K562 (cell line): ENCODE results near the gene ACTR3. TPM values are rescaled to one million over a fixed set of nuclear protein-coding genes. Genes with fewer than 3 reads are reported as not detected.

Experiments used
- ATF7 ChIP-seq: fragments of 450-650 bp; IDR thresholded peaks from 2 replicates; pipeline ENCODE4 v1.7.1; 2014; ENCODE audit warnings: mild to moderate bottlenecking, moderate library complexity
- BRD4 ChIP-seq: fragments of 200-600 bp; sonication (generic); IDR thresholded peaks from 2 replicates; pipeline ENCODE4 v1.6.1; 2017; ENCODE audit warnings: inconsistent platforms
- HCFC1 ChIP-seq: IDR thresholded peaks from 2 replicates; pipeline ENCODE4 v1.6.1; 2012; ENCODE audit warnings: low read depth, low read length, improper control_type of control experiment
- MIER1 ChIP-seq: fragments of 450-650 bp; IDR thresholded peaks from 2 replicates; pipeline ENCODE4 v1.6.1; 2016; ENCODE audit warnings: antibody characterized with exemption, mild to moderate bottlenecking, low read depth
- MTF1 ChIP-seq: fragments of 250-450 bp; sonication (Bioruptor Pico); IDR thresholded peaks from 2 replicates; pipeline ENCODE4 v1.9.0; 2021; ENCODE audit warnings: moderate library complexity, mild to moderate bottlenecking, inconsistent platforms, borderline replicate concordance
- NFRKB ChIP-seq: fragments of 450-650 bp; IDR thresholded peaks from 2 replicates; pipeline ENCODE4 v1.6.1; 2016; ENCODE audit warnings: low read depth
- PHTF2 ChIP-seq: fragments of 250-450 bp; sonication (Bioruptor Pico); IDR thresholded peaks from 2 replicates; pipeline ENCODE4 v1.5.0; 2021; ENCODE audit warnings: mild to moderate bottlenecking
- POLR2AphosphoS5 ChIP-seq: IDR thresholded peaks from 2 replicates; pipeline ENCODE4 v1.6.1; 2011; ENCODE audit warnings: mild to moderate bottlenecking, low read depth, low read length, moderate library complexity; ENCODE audit not compliant: control insufficient read depth, insufficient read depth
- RBM25 ChIP-seq: fragments of 200-400 bp; formaldehyde crosslinking; IDR thresholded peaks from 2 replicates; pipeline ENCODE4 v1.6.1; 2018; ENCODE audit warnings: low read length, low read depth, moderate library complexity; ENCODE audit not compliant: severe bottlenecking
- RUNX1 ChIP-seq: sonication (generic); IDR thresholded peaks from 2 replicates; pipeline ENCODE4 v1.6.1; 2016; ENCODE audit warnings: antibody characterized with exemption, low read depth
- SAFB ChIP-seq: fragments of 200-400 bp; formaldehyde crosslinking; IDR thresholded peaks from 2 replicates; pipeline ENCODE4 v1.6.1; 2017; ENCODE audit warnings: low read depth, low read length, borderline replicate concordance
- TEAD1 ChIP-seq, 2 experiments: fragments of 450-650 bp in 1 of 2; sonication (generic) in 1 of 2; formaldehyde crosslinking; IDR thresholded peaks; 2 replicates each; pipeline versions ENCODE4 v1.4.0 to v1.8.0; 2020 to 2022; ENCODE audit warnings: mild to moderate bottlenecking in 2 of 2, missing genetic modification reagents in 1 of 2
- ZKSCAN1 ChIP-seq: fragments of 150-350 bp; IDR thresholded peaks from 2 replicates; pipeline ENCODE4 v1.6.1; 2016; ENCODE audit warnings: low read depth, low read length
- ZNF217 ChIP-seq: sonication (generic); formaldehyde crosslinking; IDR thresholded peaks from 2 replicates; pipeline ENCODE4 v1.8.0; 2022; ENCODE audit warnings: mild to moderate bottlenecking, missing genetic modification reagents
- ZNF41 ChIP-seq: fragments of 250-450 bp; sonication (Bioruptor Pico); conservative IDR thresholded peaks from 2 replicates; pipeline ENCODE4 v1.4.0; 2020; ENCODE audit warnings: mild to moderate bottlenecking
- ZNF778 ChIP-seq: fragments of 450-650 bp; formaldehyde crosslinking; IDR thresholded peaks from 2 replicates; pipeline ENCODE4 v1.4.0; 2020; ENCODE audit warnings: mild to moderate bottlenecking, moderate library complexity
- polyA plus RNA-seq, 8 experiments: library from polyadenylated mRNA; depleted of rRNA in 4 of 8; stranded (reverse) in 5 of 8; unstranded in 3 of 8; fragments of >200 nt; fragmentation: Nextera tagmentation in 2 of 8; fragmentation: Illumina TruSeq in 1 of 8; extraction: Ambion mirVana in 2 of 8; extraction: Trizol in 1 of 8; gene quantifications; 2 replicates each; pipeline versions ENCODE4 v1.2.1 to v1.2.3, GENCODE V29; 2011 to 2014; ENCODE audit warnings: inconsistent platforms in 1 of 8, missing spikeins in 1 of 8
- total RNA-seq, 7 experiments: library from RNA; depleted of rRNA in 6 of 7; stranded (reverse); fragments of >200 nt in 6 of 7; fragmentation: Illumina TruSeq in 2 of 7; extraction: Trizol in 2 of 7; gene quantifications; 2 replicates each; pipeline versions ENCODE4 v1.2.1 to v1.2.3, GENCODE V29; 2011 to 2021; ENCODE audit warnings: low replicate concordance in 1 of 7
- TF ChIP-seq, protein P1 (sequence below), 2 experiments: fragments of 450-650 bp in 1 of 2; sonication (generic) in 1 of 2; formaldehyde crosslinking in 1 of 2; IDR thresholded peaks; 2 replicates each; pipeline versions ENCODE4 v1.7.1 to v1.9.0; 2016 to 2022; ENCODE audit warnings: inconsistent platforms in 1 of 2, mild to moderate bottlenecking in 1 of 2, missing genetic modification reagents in 1 of 2
- TF ChIP-seq, protein P2 (sequence below), 2 experiments: fragments of 450-650 bp; IDR thresholded peaks; 2 replicates each; pipeline ENCODE4 v1.6.1; 2016

The ACTR3 gene
- total and polyA plus RNA-seq, 9 of the 15 experiments (the other 6 are each of a cell fraction or from before 2014, with no cell fraction given) = 49.0 to 354 (median 249) TPM

- TF ChIP-seq, protein P1, sequence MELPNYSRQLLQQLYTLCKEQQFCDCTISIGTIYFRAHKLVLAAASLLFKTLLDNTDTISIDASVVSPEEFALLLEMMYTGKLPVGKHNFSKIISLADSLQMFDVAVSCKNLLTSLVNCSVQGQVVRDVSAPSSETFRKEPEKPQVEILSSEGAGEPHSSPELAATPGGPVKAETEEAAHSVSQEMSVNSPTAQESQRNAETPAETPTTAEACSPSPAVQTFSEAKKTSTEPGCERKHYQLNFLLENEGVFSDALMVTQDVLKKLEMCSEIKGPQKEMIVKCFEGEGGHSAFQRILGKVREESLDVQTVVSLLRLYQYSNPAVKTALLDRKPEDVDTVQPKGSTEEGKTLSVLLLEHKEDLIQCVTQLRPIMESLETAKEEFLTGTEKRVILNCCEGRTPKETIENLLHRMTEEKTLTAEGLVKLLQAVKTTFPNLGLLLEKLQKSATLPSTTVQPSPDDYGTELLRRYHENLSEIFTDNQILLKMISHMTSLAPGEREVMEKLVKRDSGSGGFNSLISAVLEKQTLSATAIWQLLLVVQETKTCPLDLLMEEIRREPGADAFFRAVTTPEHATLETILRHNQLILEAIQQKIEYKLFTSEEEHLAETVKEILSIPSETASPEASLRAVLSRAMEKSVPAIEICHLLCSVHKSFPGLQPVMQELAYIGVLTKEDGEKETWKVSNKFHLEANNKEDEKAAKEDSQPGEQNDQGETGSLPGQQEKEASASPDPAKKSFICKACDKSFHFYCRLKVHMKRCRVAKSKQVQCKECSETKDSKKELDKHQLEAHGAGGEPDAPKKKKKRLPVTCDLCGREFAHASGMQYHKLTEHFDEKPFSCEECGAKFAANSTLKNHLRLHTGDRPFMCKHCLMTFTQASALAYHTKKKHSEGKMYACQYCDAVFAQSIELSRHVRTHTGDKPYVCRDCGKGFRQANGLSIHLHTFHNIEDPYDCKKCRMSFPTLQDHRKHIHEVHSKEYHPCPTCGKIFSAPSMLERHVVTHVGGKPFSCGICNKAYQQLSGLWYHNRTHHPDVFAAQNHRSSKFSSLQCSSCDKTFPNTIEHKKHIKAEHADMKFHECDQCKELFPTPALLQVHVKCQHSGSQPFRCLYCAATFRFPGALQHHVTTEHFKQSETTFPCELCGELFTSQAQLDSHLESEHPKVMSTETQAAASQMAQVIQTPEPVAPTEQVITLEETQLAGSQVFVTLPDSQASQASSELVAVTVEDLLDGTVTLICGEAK (IDR thresholded peaks at IDR 0.05) = peak; percentile 73
- TF ChIP-seq, protein P1 (CRISPR knock-in tag; IDR thresholded peaks at IDR 0.05) = no peak
- TF ChIP-seq, protein P2, sequence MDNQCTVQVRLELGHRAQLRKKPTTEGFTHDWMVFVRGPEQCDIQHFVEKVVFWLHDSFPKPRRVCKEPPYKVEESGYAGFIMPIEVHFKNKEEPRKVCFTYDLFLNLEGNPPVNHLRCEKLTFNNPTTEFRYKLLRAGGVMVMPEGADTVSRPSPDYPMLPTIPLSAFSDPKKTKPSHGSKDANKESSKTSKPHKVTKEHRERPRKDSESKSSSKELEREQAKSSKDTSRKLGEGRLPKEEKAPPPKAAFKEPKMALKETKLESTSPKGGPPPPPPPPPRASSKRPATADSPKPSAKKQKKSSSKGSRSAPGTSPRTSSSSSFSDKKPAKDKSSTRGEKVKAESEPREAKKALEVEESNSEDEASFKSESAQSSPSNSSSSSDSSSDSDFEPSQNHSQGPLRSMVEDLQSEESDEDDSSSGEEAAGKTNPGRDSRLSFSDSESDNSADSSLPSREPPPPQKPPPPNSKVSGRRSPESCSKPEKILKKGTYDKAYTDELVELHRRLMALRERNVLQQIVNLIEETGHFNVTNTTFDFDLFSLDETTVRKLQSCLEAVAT (IDR thresholded peaks at IDR 0.05) = peak in 1 of 2 experiments; percentile 58; a peak in 2 of 4 replicates
- TF ChIP-seq SAFB = no peak
- TF ChIP-seq POLR2AphosphoS5 = peak; percentile 89
- TF ChIP-seq ATF7 = peak; percentile 85
- no peak for TF ChIP-seq MTF1 (CRISPR knock-in tag)
- peak; percentile 95 for TF ChIP-seq NFRKB
- TF ChIP-seq RUNX1 = no peak
- no peak for TF ChIP-seq ZNF778 (CRISPR knock-in tag)
- TF ChIP-seq BRD4 = 0 out of 2 replicates have a peak, but pooled peaks have one; percentile 2
- TF ChIP-seq ZNF217 = no peak
- peak; percentile 10; the same call in 1 of the 2 replicates for TF ChIP-seq MIER1
- peak; percentile 48 for TF ChIP-seq HCFC1
- peak; percentile 59; the same call in 1 of the 2 replicates for TF ChIP-seq ZKSCAN1
- 0 out of 4 replicates have a peak, but pooled peaks of 1 of the 2 experiments have one; percentile 18 for TF ChIP-seq TEAD1 (CRISPR knock-in tag; IDR thresholded peaks at IDR 0.05)
- no peak for TF ChIP-seq RBM25
- TF ChIP-seq ZNF41 (CRISPR knock-in tag) = no peak
- TF ChIP-seq PHTF2 (CRISPR knock-in tag) = no peak
Measured at GRCh38 chr2:113889471-113890252, at the start of gene ACTR3 (continued).
